Testis (tissue), 3 donors: ENCODE data around the gene ATP11A. TPM values are rescaled to one million over a fixed set of nuclear protein-coding genes. Genes with fewer than 3 reads are reported as not detected.

Experiments used
- DNase-seq: peaks from one replicate; pipeline ENCODE4 v3.0.0-alpha.2; 2019
- H3K27ac ChIP-seq, 2 donors: fragments of 200-600 bp; sonication (generic); one replicate each; pipeline ENCODE4 v1.5.1; 2019
- H3K27me3 ChIP-seq: fragments of 200-600 bp; sonication (generic); one replicate; pipeline ENCODE4 v1.5.1; 2019
- H3K36me3 ChIP-seq: fragments of 200-600 bp; sonication (generic); one replicate; pipeline ENCODE4 v1.5.1; 2017; ENCODE audit warnings: low read depth; ENCODE audit errors: missing control alignments
- H3K4me1 ChIP-seq: fragments of 200-600 bp; sonication (generic); one replicate; pipeline ENCODE4 v1.5.1; 2019
- H3K4me3 ChIP-seq, 2 donors: fragments of 200-600 bp; sonication (generic); one replicate each; pipeline ENCODE4 v1.5.1; 2017 to 2019
- H3K9me3 ChIP-seq: fragments of 200-600 bp; sonication (generic); one replicate; pipeline ENCODE4 v1.5.1; 2017
- POLR2A ChIP-seq: fragments of 450-650 bp; IDR thresholded peaks from one replicate; pipeline ENCODE4 v1.6.1; 2017; ENCODE audit warnings: antibody characterized with exemption, mild to moderate bottlenecking, moderate library complexity
- WGBS, 2 donors: methylation state at CpG; one replicate each; pipeline ENCODE4 v1.1.5; 2018; 5-methylcytosine and 5-hydroxymethylcytosine counted together
- intact Hi-C: fragments of 100-400 bp; cut with DNase I; formaldehyde crosslinking; loops from one replicate; pipeline ENCODE4 v1.15.1; 2023; ENCODE audit warnings: low total_unique reads
- polyA plus RNA-seq: library from polyadenylated mRNA; stranded (reverse); fragments of 350-450 nt; fragmentation: Illumina TruSeq; extraction: RNeasy Lipid Tissue Mini Kit (QIAGEN cat#74804); gene quantifications from one replicate; pipeline ENCODE4 v1.2.3, GENCODE V29; 2014; ENCODE audit warnings: low read depth, low replicate concordance; ENCODE audit not compliant: insufficient read depth
- total RNA-seq, 2 donors: library from RNA; depleted of rRNA; stranded (reverse); fragments of >200 nt; gene quantifications; one replicate each; pipeline ENCODE4 v1.2.3, GENCODE V29; 2016
- TF ChIP-seq, protein P1 (sequence below), 3 experiments: fragments of 450-650 bp in 2 of 3; fragments of 200-600 bp in 1 of 3; sonication (generic) in 1 of 3; IDR thresholded peaks; one replicate each; pipeline ENCODE4 v1.5.1; 2016 to 2019; ENCODE audit warnings: antibody characterized with exemption in 3 of 3, mild to moderate bottlenecking in 2 of 3, moderate library complexity in 1 of 3

Gene ATP11A
- total and polyA plus RNA-seq, 3 donors from 2014 or later = 34.4 to 122 (median 112) TPM

- intact Hi-C loops = no loop called here
- TF ChIP-seq POLR2A = no peak
- TF ChIP-seq, protein P1, sequence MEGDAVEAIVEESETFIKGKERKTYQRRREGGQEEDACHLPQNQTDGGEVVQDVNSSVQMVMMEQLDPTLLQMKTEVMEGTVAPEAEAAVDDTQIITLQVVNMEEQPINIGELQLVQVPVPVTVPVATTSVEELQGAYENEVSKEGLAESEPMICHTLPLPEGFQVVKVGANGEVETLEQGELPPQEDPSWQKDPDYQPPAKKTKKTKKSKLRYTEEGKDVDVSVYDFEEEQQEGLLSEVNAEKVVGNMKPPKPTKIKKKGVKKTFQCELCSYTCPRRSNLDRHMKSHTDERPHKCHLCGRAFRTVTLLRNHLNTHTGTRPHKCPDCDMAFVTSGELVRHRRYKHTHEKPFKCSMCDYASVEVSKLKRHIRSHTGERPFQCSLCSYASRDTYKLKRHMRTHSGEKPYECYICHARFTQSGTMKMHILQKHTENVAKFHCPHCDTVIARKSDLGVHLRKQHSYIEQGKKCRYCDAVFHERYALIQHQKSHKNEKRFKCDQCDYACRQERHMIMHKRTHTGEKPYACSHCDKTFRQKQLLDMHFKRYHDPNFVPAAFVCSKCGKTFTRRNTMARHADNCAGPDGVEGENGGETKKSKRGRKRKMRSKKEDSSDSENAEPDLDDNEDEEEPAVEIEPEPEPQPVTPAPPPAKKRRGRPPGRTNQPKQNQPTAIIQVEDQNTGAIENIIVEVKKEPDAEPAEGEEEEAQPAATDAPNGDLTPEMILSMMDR (IDR thresholded peaks at IDR 0.05) = no peak
- H3K9me3 ChIP-seq = no peaks in the 10 kb centered on the region
- 4 to 18% methylated on average over 9 to 36 of the region's 36 CpGs for WGBS, 2 donors
- H3K36me3 ChIP-seq = no peaks in the 10 kb centered on the region
- H3K27me3 ChIP-seq = no peaks in the 10 kb centered on the region
- no peak for DNase-seq
- no peak overlapping the region for H3K27ac ChIP-seq
- peak overlapping the region; percentile 39 for H3K4me3 ChIP-seq
- peaks cover 6% of the 10 kb centered on the region for H3K4me1 ChIP-seq
Observed at GRCh38 chr13:112894673-112895481, 205.0 kb downstream of the ATP11A start.

DNA sequence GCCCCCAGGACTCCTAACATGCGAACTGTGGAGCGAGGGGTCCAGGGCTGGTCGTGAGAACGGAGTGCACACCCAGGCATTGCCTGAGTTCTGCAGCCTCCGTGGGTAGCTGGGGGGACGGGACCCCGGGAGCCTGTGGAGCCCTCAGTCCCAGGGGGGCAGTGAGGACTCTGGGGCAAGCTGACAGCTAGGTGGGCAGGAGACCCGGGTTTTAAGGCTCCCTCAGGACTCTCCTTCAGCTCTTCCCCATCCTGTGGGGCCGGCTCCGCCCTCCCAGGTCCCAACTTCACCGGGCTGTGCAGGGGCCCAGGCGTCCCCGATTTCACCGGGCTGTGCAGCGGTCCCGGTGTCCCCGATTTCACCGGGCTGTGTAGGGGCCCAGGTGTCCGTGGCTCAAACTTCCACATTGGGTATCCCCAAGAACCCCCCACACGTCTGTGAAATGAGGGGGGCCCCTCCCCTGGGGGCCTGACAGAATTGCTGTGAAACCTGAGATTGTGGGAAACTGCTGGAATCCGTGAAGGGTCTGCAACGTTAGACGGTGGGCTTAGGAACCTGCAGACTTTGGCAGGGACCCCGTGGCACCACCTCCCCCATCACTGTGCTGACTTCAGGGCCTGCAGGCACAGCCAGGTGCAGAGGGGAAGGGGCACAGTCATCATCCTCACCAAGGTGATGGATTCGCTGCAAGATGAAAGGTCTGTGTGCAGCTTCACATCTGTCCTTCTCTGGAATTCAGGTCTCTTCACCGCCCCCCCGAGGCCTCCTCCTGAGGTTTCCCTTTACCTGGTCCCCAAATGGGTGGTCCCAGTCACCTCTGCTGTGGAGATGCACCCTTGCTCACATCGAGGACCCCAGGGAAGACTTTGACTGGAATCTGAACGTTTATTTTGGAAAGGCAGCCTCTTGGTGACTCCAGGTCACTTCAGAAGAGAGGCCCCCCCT is 206.0 kb downstream of the ATP11A start:
- intact Hi-C loops = no loop called here
- no peak for TF ChIP-seq POLR2A
- TF ChIP-seq, protein P1 (IDR thresholded peaks at IDR 0.05) = no peak
- no peaks in the 10 kb centered on the region for H3K9me3 ChIP-seq
- H3K4me3 ChIP-seq = no peak overlapping the region
- H3K27me3 ChIP-seq = no peaks in the 10 kb centered on the region
- H3K4me1 ChIP-seq = peaks cover 6% of the 10 kb centered on the region
- H3K27ac ChIP-seq = no peak overlapping the region
- no peaks in the 10 kb centered on the region for H3K36me3 ChIP-seq
- 63 to 64% methylated on average over 25 to 29 of the region's 29 CpGs for WGBS, 2 donors
- no peak for DNase-seq

- intact Hi-C loops = no loop called here
- no peak for TF ChIP-seq POLR2A
- TF ChIP-seq, protein P1 (IDR thresholded peaks at IDR 0.05) = no peak
- H3K27me3 ChIP-seq = no peaks in the 10 kb centered on the region
- H3K36me3 ChIP-seq = no peaks in the 10 kb centered on the region
- 93 to 96% methylated on average over 15 to 26 of the region's 27 CpGs for WGBS, 2 donors
- no peak overlapping the region for H3K27ac ChIP-seq
- H3K4me3 ChIP-seq = no peak overlapping the region
- peaks cover 6% of the 10 kb centered on the region for H3K4me1 ChIP-seq
- H3K9me3 ChIP-seq = no peaks in the 10 kb centered on the region
- no peak for DNase-seq
Observed at GRCh38 chr13:112896736-112897602, 207.1 kb downstream of the ATP11A start.

- H3K4me3 ChIP-seq = no peak overlapping the region
- no peaks in the 10 kb centered on the region for H3K27me3 ChIP-seq
- DNase-seq = no peak
- H3K27ac ChIP-seq = no peak overlapping the region
- no peaks in the 10 kb centered on the region for H3K9me3 ChIP-seq
- TF ChIP-seq, protein P1 (IDR thresholded peaks at IDR 0.05) = no peak
- no peak for TF ChIP-seq POLR2A
- no peaks in the 10 kb centered on the region for H3K36me3 ChIP-seq
- H3K4me1 ChIP-seq = peaks cover 6% of the 10 kb centered on the region
- 95 to 96% methylated on average over 4 to 6 of the region's 6 CpGs for WGBS, 2 donors
- intact Hi-C loops = no loop called here
Observed at GRCh38 chr13:112897603-112897955, 207.7 kb downstream of the ATP11A start.
